ENCODE data around the gene SUV39H2. TPM values are rescaled to one million over a fixed set of nuclear protein-coding genes. Genes with fewer than 3 reads are reported as not detected.

SUV39H2 gene
- total and polyA plus RNA-seq, 4 donors: 1.8 to 7.5 (median 2.9) TPM

GRCh38 chr10:14858338-14858960, 20.2 kb upstream of the SUV39H2 start:
- TF ChIP-seq RXRA (IDR thresholded peaks at IDR 0.05) (no peak), ZBTB33 (IDR thresholded peaks at IDR 0.05) (no peak), YY1 (IDR thresholded peaks at IDR 0.05) (no peak), MAX (IDR thresholded peaks at IDR 0.05) (no peak), HNF4A (conservative IDR thresholded peaks at IDR 0.05) (no peak), TAF1 (conservative IDR thresholded peaks at IDR 0.05) (no peak), FOXA2 (IDR thresholded peaks at IDR 0.05) (no peak)
- Histone ChIP-seq H3K27ac (ENCODE audit: low read depth in 1 of 2, low read length in 2 of 2) (no peak overlapping the region), H3K4me1 (ENCODE audit: control insufficient read depth in 4 of 4, insufficient read depth in 4 of 4, low read length in 3 of 4) (no peaks in the 10 kb centered on the region), H3K9ac (ENCODE audit: low read depth in 1 of 2, low read length in 2 of 2) (no peak overlapping the region), H3K36me3 (ENCODE audit: control insufficient read depth in 4 of 4, insufficient read depth in 3 of 4, low read depth in 1 of 4, low read length in 3 of 4) (peaks cover 0 to 16% (median 9%) of the 10 kb centered on the region in 4 donors), H3K27me3 (ENCODE audit: control insufficient read depth in 4 of 4, insufficient read depth in 4 of 4, low read length in 3 of 4) (no peaks in the 10 kb centered on the region), H3K9me3 (ENCODE audit: control insufficient read depth in 4 of 4, low read length in 3 of 4) (no peaks in the 10 kb centered on the region), H3K4me3 (ENCODE audit: low read depth in 1 of 3, low read length in 3 of 3) (no peak overlapping the region)
- no peak for DNase-seq (ENCODE audit: low spot score)
- 94% methylated on average over 6 of the region's 6 CpGs for WGBS

DNA sequence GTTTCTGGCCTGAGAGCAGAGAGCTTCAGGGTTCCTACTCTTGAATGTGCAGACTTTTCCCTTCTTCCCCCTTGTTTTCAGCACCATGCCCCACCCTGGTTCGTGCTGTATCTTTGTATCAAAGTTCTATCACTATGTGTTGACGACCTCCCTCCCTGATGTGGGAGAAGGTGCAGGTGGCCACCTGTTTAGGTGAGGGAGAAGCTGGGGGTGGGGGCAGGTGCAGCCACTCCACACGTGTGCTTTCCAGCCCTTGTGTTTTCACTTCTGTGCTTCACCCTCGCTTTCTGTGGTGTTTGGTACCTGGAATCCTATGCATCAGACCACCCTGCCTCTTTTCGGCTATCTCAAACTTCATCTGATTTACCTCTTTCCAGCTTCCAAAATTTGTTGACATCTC, 19.6 kb upstream of the SUV39H2 start:
- 89% methylated on average over 5 of the region's 5 CpGs for WGBS
- no peaks in the 10 kb centered on the region for H3K9me3 ChIP-seq (ENCODE audit: control insufficient read depth in 4 of 4, low read length in 3 of 4)
- H3K9ac ChIP-seq (ENCODE audit: low read depth in 1 of 2, low read length in 2 of 2): no peak overlapping the region
- no peak overlapping the region for H3K27ac ChIP-seq (ENCODE audit: low read depth in 1 of 2, low read length in 2 of 2)
- no peaks in the 10 kb centered on the region for H3K27me3 ChIP-seq (ENCODE audit: control insufficient read depth in 4 of 4, insufficient read depth in 4 of 4, low read length in 3 of 4)
- TF ChIP-seq HNF4A (conservative IDR thresholded peaks at IDR 0.05) (no peak), FOXA2 (IDR thresholded peaks at IDR 0.05) (no peak), FOXA1 (IDR thresholded peaks at IDR 0.05) (no peak), TAF1 (conservative IDR thresholded peaks at IDR 0.05) (no peak), HNF4G (IDR thresholded peaks at IDR 0.05) (no peak), YY1 (IDR thresholded peaks at IDR 0.05) (no peak), GABPA (IDR thresholded peaks at IDR 0.05 in 1 of 2, conservative IDR thresholded peaks at IDR 0.05 in 1 of 2) (no peak), RXRA (IDR thresholded peaks at IDR 0.05) (no peak), EGR1 (IDR thresholded peaks at IDR 0.05; ENCODE audit: low read depth in 2 of 2) (no peak), SP1 (IDR thresholded peaks at IDR 0.05) (no peak), RAD21 (IDR thresholded peaks at IDR 0.05) (no peak), NR2F2 (IDR thresholded peaks at IDR 0.05) (no peak), ZBTB33 (IDR thresholded peaks at IDR 0.05) (no peak), JUND (IDR thresholded peaks at IDR 0.05) (no peak), CTCF (IDR thresholded peaks at IDR 0.05; ENCODE audit: low read depth, low read length, missing input control) (no peak), MAX (IDR thresholded peaks at IDR 0.05) (no peak)
- TF ChIP-seq, protein P1, sequence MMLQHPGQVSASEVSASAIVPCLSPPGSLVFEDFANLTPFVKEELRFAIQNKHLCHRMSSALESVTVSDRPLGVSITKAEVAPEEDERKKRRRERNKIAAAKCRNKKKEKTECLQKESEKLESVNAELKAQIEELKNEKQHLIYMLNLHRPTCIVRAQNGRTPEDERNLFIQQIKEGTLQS (IDR thresholded peaks at IDR 0.05): no peak
- TF ChIP-seq, protein P2, sequence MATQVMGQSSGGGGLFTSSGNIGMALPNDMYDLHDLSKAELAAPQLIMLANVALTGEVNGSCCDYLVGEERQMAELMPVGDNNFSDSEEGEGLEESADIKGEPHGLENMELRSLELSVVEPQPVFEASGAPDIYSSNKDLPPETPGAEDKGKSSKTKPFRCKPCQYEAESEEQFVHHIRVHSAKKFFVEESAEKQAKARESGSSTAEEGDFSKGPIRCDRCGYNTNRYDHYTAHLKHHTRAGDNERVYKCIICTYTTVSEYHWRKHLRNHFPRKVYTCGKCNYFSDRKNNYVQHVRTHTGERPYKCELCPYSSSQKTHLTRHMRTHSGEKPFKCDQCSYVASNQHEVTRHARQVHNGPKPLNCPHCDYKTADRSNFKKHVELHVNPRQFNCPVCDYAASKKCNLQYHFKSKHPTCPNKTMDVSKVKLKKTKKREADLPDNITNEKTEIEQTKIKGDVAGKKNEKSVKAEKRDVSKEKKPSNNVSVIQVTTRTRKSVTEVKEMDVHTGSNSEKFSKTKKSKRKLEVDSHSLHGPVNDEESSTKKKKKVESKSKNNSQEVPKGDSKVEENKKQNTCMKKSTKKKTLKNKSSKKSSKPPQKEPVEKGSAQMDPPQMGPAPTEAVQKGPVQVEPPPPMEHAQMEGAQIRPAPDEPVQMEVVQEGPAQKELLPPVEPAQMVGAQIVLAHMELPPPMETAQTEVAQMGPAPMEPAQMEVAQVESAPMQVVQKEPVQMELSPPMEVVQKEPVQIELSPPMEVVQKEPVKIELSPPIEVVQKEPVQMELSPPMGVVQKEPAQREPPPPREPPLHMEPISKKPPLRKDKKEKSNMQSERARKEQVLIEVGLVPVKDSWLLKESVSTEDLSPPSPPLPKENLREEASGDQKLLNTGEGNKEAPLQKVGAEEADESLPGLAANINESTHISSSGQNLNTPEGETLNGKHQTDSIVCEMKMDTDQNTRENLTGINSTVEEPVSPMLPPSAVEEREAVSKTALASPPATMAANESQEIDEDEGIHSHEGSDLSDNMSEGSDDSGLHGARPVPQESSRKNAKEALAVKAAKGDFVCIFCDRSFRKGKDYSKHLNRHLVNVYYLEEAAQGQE (IDR thresholded peaks at IDR 0.05): no peak
- no peak for DNase-seq (ENCODE audit: low spot score)
- no peak overlapping the region for H3K4me3 ChIP-seq (ENCODE audit: low read depth in 1 of 3, low read length in 3 of 3)
- H3K36me3 ChIP-seq (ENCODE audit: control insufficient read depth in 4 of 4, insufficient read depth in 3 of 4, low read depth in 1 of 4, low read length in 3 of 4): peaks cover 0 to 18% (median 9%) of the 10 kb centered on the region in 4 donors
- no peaks in the 10 kb centered on the region for H3K4me1 ChIP-seq (ENCODE audit: control insufficient read depth in 4 of 4, insufficient read depth in 4 of 4, low read length in 3 of 4)
